PFSK-1 (cell line): ENCODE results near the gene PDE3A.

ENCODE experiments used
- FOXP2 ChIP-seq: optimal IDR thresholded peaks from 2 replicates; pipeline ENCODE3; 2011; ENCODE audit warnings: borderline replicate concordance, control low read depth, inconsistent platforms; ENCODE audit not compliant: insufficient read depth; ENCODE audit errors: extremely low read length, extremely low read depth
- POLR2AphosphoS5 ChIP-seq: IDR thresholded peaks from 2 replicates; pipeline ENCODE4 v1.6.1; 2012; ENCODE audit warnings: low read depth, mild to moderate bottlenecking, control low read depth, low read length, moderate library complexity
- REST ChIP-seq, 2 experiments: IDR thresholded peaks; 2 replicates each; pipeline versions ENCODE4 v1.6.1 to v1.8.0; 2011 to 2012; ENCODE audit warnings: low read depth in 2 of 2, low read length in 2 of 2, control low read depth in 1 of 2, inconsistent platforms in 1 of 2, mild to moderate bottlenecking in 1 of 2, moderate library complexity in 1 of 2; ENCODE audit not compliant: insufficient read depth in 1 of 2
- SIN3A ChIP-seq: IDR thresholded peaks from 2 replicates; pipeline ENCODE4 v1.6.1; 2012; ENCODE audit warnings: mild to moderate bottlenecking, low read length, moderate library complexity, borderline replicate concordance; ENCODE audit not compliant: insufficient read depth
- TAF1 ChIP-seq: IDR thresholded peaks from 2 replicates; pipeline ENCODE4 v1.6.1; 2012; ENCODE audit warnings: low read length, control low read depth, borderline replicate concordance; ENCODE audit not compliant: insufficient read depth

PDE3A gene

GRCh38 chr12:20477255-20477654, 108.9 kb downstream of the PDE3A start:
- TF ChIP-seq REST (IDR thresholded peaks at IDR 0.05; ENCODE audit: insufficient read depth in 1 of 2, low read depth in 2 of 2, low read length in 2 of 2) = no peak
- TF ChIP-seq TAF1 = no peak
- no peak for TF ChIP-seq SIN3A
- no peak for TF ChIP-seq FOXP2
- no peak for TF ChIP-seq POLR2AphosphoS5

- TF ChIP-seq TAF1 (no peak), SIN3A (no peak), POLR2AphosphoS5 (no peak), REST (IDR thresholded peaks at IDR 0.05; ENCODE audit: insufficient read depth in 1 of 2, low read depth in 2 of 2, low read length in 2 of 2) (no peak), FOXP2 (no peak)
These were observed 109.3 kb downstream of the PDE3A start for GRCh38 chr12:20477672-20478071.

- TF ChIP-seq SIN3A (no peak), POLR2AphosphoS5 (no peak), TAF1 (no peak), FOXP2 (no peak), REST (IDR thresholded peaks at IDR 0.05; ENCODE audit: insufficient read depth in 1 of 2, low read depth in 2 of 2, low read length in 2 of 2) (no peak)
These were observed 114.2 kb downstream of the PDE3A start for GRCh38 chr12:20482491-20483054.

- TF ChIP-seq REST (IDR thresholded peaks at IDR 0.05; ENCODE audit: insufficient read depth in 1 of 2, low read depth in 2 of 2, low read length in 2 of 2) = no peak
- TF ChIP-seq FOXP2 = no peak
- TF ChIP-seq SIN3A = no peak
- TF ChIP-seq POLR2AphosphoS5 = no peak
- TF ChIP-seq TAF1 = no peak
These were observed 115.4 kb downstream of the PDE3A start for GRCh38 chr12:20483776-20484175.

GRCh38 chr12:20486233-20486632, 117.9 kb downstream of the PDE3A start:
- TF ChIP-seq POLR2AphosphoS5 = no peak
- TF ChIP-seq TAF1 = no peak
- no peak for TF ChIP-seq REST (IDR thresholded peaks at IDR 0.05; ENCODE audit: insufficient read depth in 1 of 2, low read depth in 2 of 2, low read length in 2 of 2)
- no peak for TF ChIP-seq FOXP2
- no peak for TF ChIP-seq SIN3A
